ENCODE measurements around the gene PTPRC. TPM values are rescaled to one million over a fixed set of nuclear protein-coding genes. Genes with fewer than 3 reads are reported as not detected.

Gene PTPRC
- total RNA-seq, 1 donor from 2014 or later = 0.29 TPM

GRCh38 chr1:198617406-198617805, 21.4 kb upstream of the PTPRC start:
- Histone ChIP-seq H3K27me3 (ENCODE audit: control insufficient read depth, insufficient read depth, low read length) (no peaks in the 10 kb centered on the region), H3K36me3 (ENCODE audit: control insufficient read depth, insufficient read depth, low read length) (no peaks in the 10 kb centered on the region), H3K4me3 (ENCODE audit: low read depth, low read length) (no peak overlapping the region)
- no peak for DNase-seq (ENCODE audit: low read depth)
- TF ChIP-seq CTCF (IDR thresholded peaks at IDR 0.05; ENCODE audit: insufficient read depth, low read length, poor library complexity, severe bottlenecking) = no peak

GRCh38 chr1:198619375-198620140, 19.3 kb upstream of the PTPRC start:
- Histone ChIP-seq H3K4me3 (ENCODE audit: low read depth, low read length) (no peak overlapping the region), H3K27me3 (ENCODE audit: control insufficient read depth, insufficient read depth, low read length) (no peaks in the 10 kb centered on the region), H3K36me3 (ENCODE audit: control insufficient read depth, insufficient read depth, low read length) (no peaks in the 10 kb centered on the region)
- DNase-seq (ENCODE audit: low read depth) = no peak
- no peak for TF ChIP-seq CTCF (IDR thresholded peaks at IDR 0.05; ENCODE audit: insufficient read depth, low read length, poor library complexity, severe bottlenecking)

GRCh38 chr1:198620218-198620617, 18.6 kb upstream of the PTPRC start:
- TF ChIP-seq CTCF (IDR thresholded peaks at IDR 0.05; ENCODE audit: insufficient read depth, low read length, poor library complexity, severe bottlenecking) = no peak
- Histone ChIP-seq H3K36me3 (ENCODE audit: control insufficient read depth, insufficient read depth, low read length) (no peaks in the 10 kb centered on the region), H3K27me3 (ENCODE audit: control insufficient read depth, insufficient read depth, low read length) (no peaks in the 10 kb centered on the region), H3K4me3 (ENCODE audit: low read depth, low read length) (no peak overlapping the region)
- DNase-seq (ENCODE audit: low read depth) = no peak

GRCh38 chr1:198620951-198621824, 17.7 kb upstream of the PTPRC start:
- Histone ChIP-seq H3K27me3 (ENCODE audit: control insufficient read depth, insufficient read depth, low read length) (no peaks in the 10 kb centered on the region), H3K36me3 (ENCODE audit: control insufficient read depth, insufficient read depth, low read length) (no peaks in the 10 kb centered on the region), H3K4me3 (ENCODE audit: low read depth, low read length) (no peak overlapping the region)
- DNase-seq (ENCODE audit: low read depth) = peak; percentile 82
- TF ChIP-seq CTCF (IDR thresholded peaks at IDR 0.05; ENCODE audit: insufficient read depth, low read length, poor library complexity, severe bottlenecking) = no peak

- no peak overlapping the region for H3K4me3 ChIP-seq (ENCODE audit: low read depth, low read length)
- no peak for DNase-seq (ENCODE audit: low read depth)
- no peaks in the 10 kb centered on the region for H3K36me3 ChIP-seq (ENCODE audit: control insufficient read depth, insufficient read depth, low read length)
- no peak for TF ChIP-seq CTCF (IDR thresholded peaks at IDR 0.05; ENCODE audit: insufficient read depth, low read length, poor library complexity, severe bottlenecking)
- H3K27me3 ChIP-seq (ENCODE audit: control insufficient read depth, insufficient read depth, low read length) = no peaks in the 10 kb centered on the region
Measured at GRCh38 chr1:198622001-198622400, 16.8 kb upstream of the PTPRC start.
